ENCODE data around the gene SYTL2. TPM values are rescaled to one million over a fixed set of nuclear protein-coding genes. Genes with fewer than 3 reads are reported as not detected.

SYTL2 gene
- total RNA-seq, 4 donors from 2014 or later = 11.6 to 18.6 (median 14.5) TPM

GRCh38 chr11:85685820-85686459 lies 125.0 kb downstream of the SYTL2 start, which contains the start of gene CCDC89:
Gene CCDC89, minus strand, starts transcription at chr11:85686195. Its CDS starts 65 bp downstream, at chr11:85686130.
- no peaks in the 10 kb centered on the region for H3K36me3 ChIP-seq
- WGBS = 31% methylated on average over 13 of the region's 13 CpGs
- H3K9me3 ChIP-seq = no peaks in the 10 kb centered on the region
- TF ChIP-seq CTCF (IDR thresholded peaks at IDR 0.05) (no peak), POLR2A (IDR thresholded peaks at IDR 0.05) (no peak), EP300 (IDR thresholded peaks at IDR 0.05) (no peak), POLR2AphosphoS5 (IDR thresholded peaks at IDR 0.05) (no peak)
- peak; percentile 82 to 86 for DNase-seq (ENCODE audit: low spot score in 2 of 2)
- no peaks in the 10 kb centered on the region for H3K27me3 ChIP-seq
- H3K4me3 ChIP-seq = peak within 1 kb of the TSS; percentile 47
- H3K27ac ChIP-seq = peak within 1 kb of the TSS; percentile 58
- peaks cover 14% of the 10 kb centered on the region for H3K4me1 ChIP-seq

- H3K4me1 ChIP-seq = peaks cover 14% of the 10 kb centered on the region
- no peaks in the 10 kb centered on the region for H3K27me3 ChIP-seq
- H3K4me3 ChIP-seq = peak overlapping the region; percentile 47
- H3K9me3 ChIP-seq = no peaks in the 10 kb centered on the region
- peak overlapping the region; percentile 58 for H3K27ac ChIP-seq
- no peak for DNase-seq (ENCODE audit: low spot score in 2 of 2)
- TF ChIP-seq POLR2AphosphoS5 (IDR thresholded peaks at IDR 0.05) = no peak
- TF ChIP-seq CTCF (IDR thresholded peaks at IDR 0.05) = no peak
- no peak for TF ChIP-seq POLR2A (IDR thresholded peaks at IDR 0.05)
- no peak for TF ChIP-seq EP300 (IDR thresholded peaks at IDR 0.05)
- no peaks in the 10 kb centered on the region for H3K36me3 ChIP-seq
- WGBS = 56% methylated on average over 15 of the region's 15 CpGs
Observed at GRCh38 chr11:85685125-85685819, 125.7 kb downstream of the SYTL2 start.

GRCh38 chr11:85682330-85683305 lies 128.3 kb downstream of the SYTL2 start:
- 41% methylated on average over 39 of the region's 43 CpGs for WGBS
- H3K4me3 ChIP-seq = peak overlapping the region; percentile 49
- no peak overlapping the region for H3K27ac ChIP-seq
- DNase-seq (ENCODE audit: low spot score in 2 of 2) = peak in 1 of 2 donors; percentile 67
- H3K9me3 ChIP-seq = no peaks in the 10 kb centered on the region
- peaks cover 14% of the 10 kb centered on the region for H3K4me1 ChIP-seq
- H3K36me3 ChIP-seq = no peaks in the 10 kb centered on the region
- TF ChIP-seq EP300 (IDR thresholded peaks at IDR 0.05) (no peak), POLR2A (IDR thresholded peaks at IDR 0.05) (no peak), POLR2AphosphoS5 (IDR thresholded peaks at IDR 0.05) (no peak), CTCF (IDR thresholded peaks at IDR 0.05) (no peak)
- H3K27me3 ChIP-seq = no peaks in the 10 kb centered on the region

GRCh38 chr11:85680897-85681296 lies 130.0 kb downstream of the SYTL2 start:
- no CpG with 5 or more reads among the region's 1 CpG for WGBS
- H3K4me3 ChIP-seq = no peak overlapping the region
- H3K9me3 ChIP-seq = no peaks in the 10 kb centered on the region
- no peaks in the 10 kb centered on the region for H3K27me3 ChIP-seq
- DNase-seq (ENCODE audit: low spot score in 2 of 2) = no peak
- no peaks in the 10 kb centered on the region for H3K36me3 ChIP-seq
- no peak overlapping the region for H3K27ac ChIP-seq
- H3K4me1 ChIP-seq = peaks cover 9% of the 10 kb centered on the region
- TF ChIP-seq CTCF (IDR thresholded peaks at IDR 0.05) = no peak
- no peak for TF ChIP-seq EP300 (IDR thresholded peaks at IDR 0.05)
- TF ChIP-seq POLR2AphosphoS5 (IDR thresholded peaks at IDR 0.05) = no peak
- no peak for TF ChIP-seq POLR2A (IDR thresholded peaks at IDR 0.05)
